Natural killer cell (primary cell): ENCODE results near the gene CACNA2D3. TPM values are rescaled to one million over a fixed set of nuclear protein-coding genes. Genes with fewer than 3 reads are reported as not detected.

ENCODE experiments used
- ATAC-seq, 3 donors: fragments of 150-1000 bp in 2 of 3; fragments of 200-7000 bp in 1 of 3; cut with Tn5 transposase; 1 replicate in 1 of 3; 2 replicates in 2 of 3; pipeline ENCODE4 v1.10.0; 2021; ENCODE audit warnings: mild to moderate bottlenecking in 2 of 3, moderate library complexity in 2 of 3
- DNase-seq, 2 donors: peaks; one replicate each; pipeline versions ENCODE4 v3.0.0 to v3.0.0-alpha.2; 2013 to 2021; ENCODE audit warnings: mixed read lengths in 1 of 2
- H3K27ac ChIP-seq: one replicate; pipeline ENCODE4 v1.5.1; 2013; ENCODE audit warnings: mild to moderate bottlenecking, low read length
- H3K27me3 ChIP-seq: one replicate; pipeline ENCODE4 v1.6.1; 2013; ENCODE audit warnings: low read length; ENCODE audit not compliant: control insufficient read depth, insufficient read depth
- H3K36me3 ChIP-seq: one replicate; pipeline ENCODE4 v1.6.1; 2013; ENCODE audit warnings: low read length; ENCODE audit not compliant: control insufficient read depth, insufficient read depth
- H3K4me1 ChIP-seq: one replicate; pipeline ENCODE4 v1.6.1; 2013; ENCODE audit warnings: low read length; ENCODE audit not compliant: control insufficient read depth, insufficient read depth
- H3K4me3 ChIP-seq: one replicate; pipeline ENCODE4 v1.5.1; 2013; ENCODE audit warnings: low read length
- H3K9me3 ChIP-seq: one replicate; pipeline ENCODE4 v1.6.1; 2013; ENCODE audit warnings: low read length; ENCODE audit not compliant: control insufficient read depth, insufficient read depth
- H3K27ac Mint-ChIP-seq, 2 donors: one replicate each; pipeline ENCODE4 v1.8.0; 2022; ENCODE audit warnings: mild to moderate bottlenecking in 2 of 2, mixed read lengths in 2 of 2, moderate library complexity in 1 of 2
- H3K27me3 Mint-ChIP-seq, 2 donors: one replicate each; pipeline ENCODE4 v1.8.0; 2022; ENCODE audit warnings: low read depth in 2 of 2, mixed read lengths in 2 of 2
- H3K36me3 Mint-ChIP-seq: one replicate; pipeline ENCODE4 v1.8.0; 2022; ENCODE audit warnings: mixed read lengths
- H3K4me1 Mint-ChIP-seq, 2 donors: one replicate each; pipeline ENCODE4 v1.8.0; 2022; ENCODE audit warnings: mixed read lengths in 2 of 2
- H3K4me3 Mint-ChIP-seq: one replicate; pipeline ENCODE4 v1.8.0; 2022; ENCODE audit warnings: mild to moderate bottlenecking, moderate library complexity, mixed read lengths
- H3K9me3 Mint-ChIP-seq, 2 donors: one replicate each; pipeline ENCODE4 v1.8.0; 2022; ENCODE audit warnings: mixed read lengths in 2 of 2
- CTCF ChIP-seq: fragments of 200-600 bp; IDR thresholded peaks from one replicate; pipeline ENCODE4 v1.8.0; 2022; ENCODE audit warnings: antibody characterized with exemption
- WGBS: methylation state at CpG from one replicate; pipeline ENCODE4 v1.1.7; 2013; ENCODE audit warnings: missing lambda C conversion rate; ENCODE audit not compliant: insufficient coverage; 5-methylcytosine and 5-hydroxymethylcytosine counted together
- intact Hi-C: fragments of 100-400 bp; cut with micrococcal nuclease; formaldehyde crosslinking; loops from one replicate; pipeline ENCODE4 v1.14.2; 2022
- total RNA-seq, 4 donors: library from RNA; stranded (reverse); fragments of 120-200 nt in 1 of 4; gene quantifications; one replicate each; pipeline versions ENCODE4 v1.2.3 to v1.2.4, GENCODE V29; 2013 to 2022

CACNA2D3 gene
- total RNA-seq, 3 donors from 2014 or later (not counting 1 experiment from before 2014, with no cell fraction given) = 0.49 TPM; not detected in 2

- no peak overlapping the region for H3K27ac ChIP-seq
- H3K4me3 ChIP-seq = no peak overlapping the region
- 81% methylated on average over 8 of the region's 8 CpGs for WGBS
- no peaks in the 10 kb centered on the region for H3K9me3 ChIP-seq
- no peaks in the 10 kb centered on the region for H3K4me1 ChIP-seq
- TF ChIP-seq CTCF = no peak
- Mint-ChIP-seq H3K4me1 (no peaks in the 10 kb centered on the region), H3K4me3 (no peak overlapping the region), H3K9me3 (no peaks in the 10 kb centered on the region), H3K36me3 (no peaks in the 10 kb centered on the region), H3K27me3 (peaks cover 0 to 3% of the 10 kb centered on the region in 2 donors), H3K27ac (no peak overlapping the region)
- no peak for ATAC-seq
- intact Hi-C loops = no loop called here
- no peak for DNase-seq
- no peaks in the 10 kb centered on the region for H3K27me3 ChIP-seq
- no peaks in the 10 kb centered on the region for H3K36me3 ChIP-seq
Measured at GRCh38 chr3:54344601-54345231, 222.4 kb downstream of the CACNA2D3 start.

GRCh38 chr3:54345847-54346375, 223.6 kb downstream of the CACNA2D3 start:
- no peaks in the 10 kb centered on the region for H3K9me3 Mint-ChIP-seq
- H3K27me3 ChIP-seq = no peaks in the 10 kb centered on the region
- H3K36me3 Mint-ChIP-seq = no peaks in the 10 kb centered on the region
- H3K4me1 ChIP-seq = no peaks in the 10 kb centered on the region
- DNase-seq (no peak), ATAC-seq (no peak)
- WGBS = 94% methylated on average over 4 of the region's 5 CpGs
- H3K27ac ChIP-seq = no peak overlapping the region
- TF ChIP-seq CTCF = no peak
- intact Hi-C loops = no loop called here
- H3K27ac Mint-ChIP-seq = no peak overlapping the region
- H3K36me3 ChIP-seq = no peaks in the 10 kb centered on the region
- no peaks in the 10 kb centered on the region for H3K9me3 ChIP-seq
- H3K27me3 Mint-ChIP-seq = peaks cover 0 to under 1% of the 10 kb centered on the region in 2 donors
- H3K4me3 Mint-ChIP-seq = no peak overlapping the region
- H3K4me3 ChIP-seq = no peak overlapping the region
- H3K4me1 Mint-ChIP-seq = no peaks in the 10 kb centered on the region

- DNase-seq = no peak
- no peaks in the 10 kb centered on the region for H3K36me3 ChIP-seq
- H3K36me3 Mint-ChIP-seq = no peaks in the 10 kb centered on the region
- 100% methylated on average over 1 of the region's 3 CpGs for WGBS
- H3K27ac Mint-ChIP-seq = no peak overlapping the region
- H3K4me1 Mint-ChIP-seq = no peaks in the 10 kb centered on the region
- no peak for TF ChIP-seq CTCF
- H3K27ac ChIP-seq = no peak overlapping the region
- intact Hi-C loops = no loop called here
- ATAC-seq = no peak
- no peaks in the 10 kb centered on the region for H3K4me1 ChIP-seq
- H3K4me3 Mint-ChIP-seq = no peak overlapping the region
- H3K9me3 Mint-ChIP-seq = no peaks in the 10 kb centered on the region
- H3K4me3 ChIP-seq = no peak overlapping the region
- H3K27me3 Mint-ChIP-seq = no peaks in the 10 kb centered on the region
- no peaks in the 10 kb centered on the region for H3K9me3 ChIP-seq
- no peaks in the 10 kb centered on the region for H3K27me3 ChIP-seq
Measured at GRCh38 chr3:54347060-54347459, 224.7 kb downstream of the CACNA2D3 start.

GRCh38 chr3:54347933-54348332, 225.6 kb downstream of the CACNA2D3 start:
- Histone ChIP-seq H3K27ac (no peak overlapping the region), H3K9me3 (no peaks in the 10 kb centered on the region), H3K4me3 (no peak overlapping the region), H3K36me3 (no peaks in the 10 kb centered on the region), H3K4me1 (no peaks in the 10 kb centered on the region), H3K27me3 (no peaks in the 10 kb centered on the region)
- H3K36me3 Mint-ChIP-seq = no peaks in the 10 kb centered on the region
- no peak for ATAC-seq
- intact Hi-C loops = no loop called here
- no peaks in the 10 kb centered on the region for H3K4me1 Mint-ChIP-seq
- no peak for TF ChIP-seq CTCF
- no peak overlapping the region for H3K27ac Mint-ChIP-seq
- no peak for DNase-seq
- no peaks in the 10 kb centered on the region for H3K27me3 Mint-ChIP-seq
- H3K9me3 Mint-ChIP-seq = no peaks in the 10 kb centered on the region
- no peak overlapping the region for H3K4me3 Mint-ChIP-seq
- 27% methylated on average over 1 of the region's 2 CpGs for WGBS
